Transverse colon (tissue), 4 donors: ENCODE measurements around the gene HOXC13. TPM values are rescaled to one million over a fixed set of nuclear protein-coding genes. Genes with fewer than 3 reads are reported as not detected.

Source experiments
- DNase-seq: peaks from one replicate; pipeline ENCODE4 v3.0.0-alpha.2; 2019
- H3K27ac ChIP-seq, 4 donors: fragments of 200-600 bp; sonication (generic); 2 replicates each; pipeline ENCODE4 v1.5.1; 2016 to 2018; ENCODE audit warnings: inconsistent platforms in 4 of 4
- H3K27me3 ChIP-seq: fragments of 200-600 bp; sonication (generic); 2 replicates; pipeline ENCODE4 v1.5.1; 2017; ENCODE audit warnings: inconsistent platforms
- H3K36me3 ChIP-seq, 4 donors: fragments of 200-600 bp; sonication (generic); 2 replicates each; pipeline ENCODE4 v1.5.1; 2017 to 2019; ENCODE audit warnings: inconsistent platforms in 4 of 4
- H3K4me1 ChIP-seq, 4 donors: fragments of 200-600 bp; sonication (generic); 2 replicates each; pipeline ENCODE4 v1.5.1; 2017 to 2020; ENCODE audit warnings: inconsistent platforms in 4 of 4
- H3K4me3 ChIP-seq, 4 donors: fragments of 200-600 bp; sonication (generic); 1 replicate in 1 of 4; 2 replicates in 3 of 4; pipeline versions ENCODE4 v1.5.1 to v1.6.1; 2017 to 2019; ENCODE audit warnings: inconsistent platforms in 4 of 4
- H3K9me3 ChIP-seq, 2 donors: fragments of 200-600 bp; sonication (generic); 2 replicates each; pipeline ENCODE4 v1.5.1; 2017 to 2019; ENCODE audit warnings: inconsistent platforms in 2 of 2
- EP300 ChIP-seq: sonication (generic); formaldehyde crosslinking; IDR thresholded peaks from one replicate; pipeline ENCODE4 v1.6.1; 2017; ENCODE audit warnings: antibody characterized with exemption, low read depth
- POLR2A ChIP-seq: fragments of 450-650 bp; IDR thresholded peaks from one replicate; pipeline ENCODE4 v1.6.1; 2016; ENCODE audit warnings: antibody characterized with exemption, mild to moderate bottlenecking, moderate library complexity
- POLR2AphosphoS5 ChIP-seq, 3 donors: sonication (generic); formaldehyde crosslinking; IDR thresholded peaks; one replicate each; pipeline ENCODE4 v1.6.1; 2016; ENCODE audit warnings: antibody characterized with exemption in 3 of 3
- WGBS, 2 donors: methylation state at CpG; one replicate each; pipeline ENCODE4 v1.1.5; 2018; ENCODE audit warnings: low coverage in 1 of 2; 5-methylcytosine and 5-hydroxymethylcytosine counted together
- in situ Hi-C, 4 donors: fragments of 200-750 bp; cut with MboI; loops; one replicate each; pipeline versions ENCODE4 v1.15.0 to v1.15.1; 2017; ENCODE audit warnings: low sequenced_read_pairs in 3 of 4, low pct_ligation_motif_present in 1 of 4, low pct_unique_long_range_greater_than_20kb in 1 of 4
- intact Hi-C: fragments of 100-400 bp; cut with DNase I; formaldehyde crosslinking; loops from one replicate; pipeline ENCODE4 v1.15.1; 2023; ENCODE audit warnings: low total_unique reads
- total RNA-seq, 4 donors: library from RNA; depleted of rRNA; stranded (reverse); fragments of >200 nt; gene quantifications; one replicate each; pipeline ENCODE4 v1.1.0, GENCODE V29; 2016
- TF ChIP-seq, protein P1 (sequence below), 5 experiments: fragments of 200-600 bp in 3 of 5; fragments of 450-650 bp in 2 of 5; sonication (generic) in 3 of 5; IDR thresholded peaks; 1 replicate in 2 of 5; 2 replicates in 3 of 5; pipeline ENCODE4 v1.5.1; 2016 to 2017; ENCODE audit warnings: antibody characterized with exemption in 5 of 5, inconsistent platforms in 3 of 5, mild to moderate bottlenecking in 2 of 5, moderate library complexity in 1 of 5

HOXC13 gene
- total RNA-seq, 4 donors from 2014 or later: not detected

DNA sequence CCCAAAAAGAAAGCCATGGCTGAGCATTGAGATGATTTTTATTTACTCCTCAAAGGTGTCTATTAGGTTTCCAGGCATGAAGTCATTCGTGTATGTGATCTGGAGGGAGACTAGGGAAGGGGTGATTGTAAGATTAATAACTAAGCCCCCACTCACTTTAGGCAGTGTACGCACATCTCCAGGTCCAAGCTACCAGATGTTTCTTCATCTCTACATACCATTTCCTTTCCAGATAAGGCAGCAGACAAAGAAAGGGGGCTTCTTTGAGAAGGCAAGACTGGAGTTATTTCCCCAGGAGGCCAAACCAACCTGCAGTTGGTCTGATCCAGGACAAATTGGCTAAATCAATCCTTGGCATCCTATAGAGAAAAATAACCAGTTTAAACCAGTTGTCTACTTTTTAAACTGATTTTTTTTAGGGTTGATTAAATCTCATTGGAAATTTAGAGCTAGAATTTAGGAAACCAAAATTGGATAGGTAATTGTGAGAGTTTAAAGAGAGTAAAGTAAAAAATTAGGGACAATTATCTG is 3.9 kb downstream of the HOXC13 start:
- in situ Hi-C loops: no loop called here
- Histone ChIP-seq H3K4me3 (no peak overlapping the region), H3K9me3 (no peaks in the 10 kb centered on the region), H3K27ac (no peak overlapping the region), H3K4me1 (peaks cover 0 to 7% (median 2%) of the 10 kb centered on the region in 4 donors), H3K36me3 (no peaks in the 10 kb centered on the region), H3K27me3 (peaks cover 100% of the 10 kb centered on the region)
- TF ChIP-seq EP300 (no peak), POLR2A (no peak), POLR2AphosphoS5 (IDR thresholded peaks at IDR 0.05) (no peak)
- TF ChIP-seq, protein P1, sequence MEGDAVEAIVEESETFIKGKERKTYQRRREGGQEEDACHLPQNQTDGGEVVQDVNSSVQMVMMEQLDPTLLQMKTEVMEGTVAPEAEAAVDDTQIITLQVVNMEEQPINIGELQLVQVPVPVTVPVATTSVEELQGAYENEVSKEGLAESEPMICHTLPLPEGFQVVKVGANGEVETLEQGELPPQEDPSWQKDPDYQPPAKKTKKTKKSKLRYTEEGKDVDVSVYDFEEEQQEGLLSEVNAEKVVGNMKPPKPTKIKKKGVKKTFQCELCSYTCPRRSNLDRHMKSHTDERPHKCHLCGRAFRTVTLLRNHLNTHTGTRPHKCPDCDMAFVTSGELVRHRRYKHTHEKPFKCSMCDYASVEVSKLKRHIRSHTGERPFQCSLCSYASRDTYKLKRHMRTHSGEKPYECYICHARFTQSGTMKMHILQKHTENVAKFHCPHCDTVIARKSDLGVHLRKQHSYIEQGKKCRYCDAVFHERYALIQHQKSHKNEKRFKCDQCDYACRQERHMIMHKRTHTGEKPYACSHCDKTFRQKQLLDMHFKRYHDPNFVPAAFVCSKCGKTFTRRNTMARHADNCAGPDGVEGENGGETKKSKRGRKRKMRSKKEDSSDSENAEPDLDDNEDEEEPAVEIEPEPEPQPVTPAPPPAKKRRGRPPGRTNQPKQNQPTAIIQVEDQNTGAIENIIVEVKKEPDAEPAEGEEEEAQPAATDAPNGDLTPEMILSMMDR (IDR thresholded peaks at IDR 0.05): no peak
- DNase-seq: no peak
- 11 to 14% methylated on average over 2 of the region's 2 CpGs for whole genome bisulfite sequencing, 2 donors
- intact Hi-C loops: no loop called here

DNA sequence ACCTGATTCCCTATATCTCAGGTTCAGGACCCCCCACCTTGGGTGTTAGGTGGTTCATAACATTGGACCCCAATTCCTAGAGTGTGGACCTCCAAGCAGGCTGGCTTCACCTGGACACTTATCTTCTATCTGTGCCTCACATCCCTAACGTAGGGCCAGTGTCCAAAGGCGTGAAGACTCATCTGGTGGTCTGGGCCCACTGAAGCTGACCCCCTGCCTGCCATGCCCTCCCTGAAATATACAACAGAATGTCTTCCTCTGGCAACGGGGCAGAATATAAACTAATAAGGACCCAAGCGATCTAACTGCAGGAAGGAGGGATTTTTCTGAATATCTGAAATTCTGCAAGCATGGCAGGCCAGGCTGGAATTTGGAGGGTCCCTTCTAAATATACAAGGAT is 5.6 kb downstream of the HOXC13 start:
- Histone ChIP-seq H3K27me3 (peaks cover 100% of the 10 kb centered on the region), H3K9me3 (no peaks in the 10 kb centered on the region), H3K4me1 (no peaks in the 10 kb centered on the region), H3K36me3 (no peaks in the 10 kb centered on the region), H3K27ac (no peak overlapping the region), H3K4me3 (no peak overlapping the region)
- TF ChIP-seq EP300: no peak
- TF ChIP-seq POLR2AphosphoS5 (IDR thresholded peaks at IDR 0.05): no peak
- TF ChIP-seq POLR2A: no peak
- TF ChIP-seq, protein P1 (IDR thresholded peaks at IDR 0.05): no peak
- WGBS, 2 donors: 20 to 28% methylated on average over 1 to 4 of the region's 4 CpGs
- DNase-seq: no peak
- in situ Hi-C loops (no loop called here), intact Hi-C loops (no loop called here)

DNA sequence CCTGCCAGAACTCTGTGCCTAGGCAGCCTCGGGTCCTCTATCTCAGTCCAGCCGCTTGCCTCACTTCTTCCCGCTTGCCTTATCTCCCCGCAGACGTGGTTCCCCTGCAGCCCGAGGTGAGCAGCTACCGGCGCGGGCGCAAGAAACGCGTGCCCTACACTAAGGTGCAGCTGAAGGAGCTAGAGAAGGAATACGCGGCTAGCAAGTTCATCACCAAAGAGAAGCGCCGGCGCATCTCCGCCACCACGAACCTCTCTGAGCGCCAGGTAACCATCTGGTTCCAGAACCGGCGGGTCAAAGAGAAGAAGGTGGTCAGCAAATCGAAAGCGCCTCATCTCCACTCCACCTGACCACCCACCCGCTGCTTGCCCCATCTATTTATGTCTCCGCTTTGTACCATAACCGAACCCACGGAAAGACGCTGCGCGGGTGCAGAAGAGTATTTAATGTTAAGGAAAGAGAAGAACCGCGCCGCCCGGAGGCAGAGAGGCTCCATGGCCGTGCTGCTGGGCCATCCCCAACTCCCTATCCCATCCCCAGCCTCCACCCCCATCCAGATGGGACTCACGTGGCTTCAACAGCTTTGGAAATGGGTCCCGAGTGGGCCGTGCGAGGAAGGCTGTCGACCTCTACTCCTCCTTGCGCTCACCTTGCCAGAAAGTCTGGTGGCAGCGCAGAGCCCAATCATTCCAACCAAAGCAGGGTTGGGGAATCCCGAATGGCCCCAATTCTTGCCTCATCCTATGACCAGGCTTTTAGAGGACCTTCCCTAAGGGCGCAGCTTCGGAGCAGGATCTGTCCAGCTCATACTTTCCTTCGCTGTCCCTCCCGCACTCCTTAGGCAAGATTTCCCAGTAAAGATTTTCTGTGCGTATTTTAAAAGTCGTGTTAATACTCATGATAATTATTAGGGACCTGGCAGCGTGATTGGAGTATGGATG is 6.5 kb downstream of the HOXC13 start:
- WGBS, 2 donors: 16 to 31% methylated on average over 13 to 51 of the region's 51 CpGs
- Histone ChIP-seq H3K27ac (no peak overlapping the region), H3K4me1 (no peaks in the 10 kb centered on the region), H3K4me3 (no peak overlapping the region), H3K27me3 (peaks cover 100% of the 10 kb centered on the region), H3K36me3 (no peaks in the 10 kb centered on the region), H3K9me3 (no peaks in the 10 kb centered on the region)
- TF ChIP-seq POLR2AphosphoS5 (IDR thresholded peaks at IDR 0.05) (no peak), EP300 (no peak), POLR2A (no peak)
- TF ChIP-seq, protein P1 (IDR thresholded peaks at IDR 0.05): no peak
- in situ Hi-C loops: no loop called here
- DNase-seq: no peak
- intact Hi-C loops: no loop called here

DNA sequence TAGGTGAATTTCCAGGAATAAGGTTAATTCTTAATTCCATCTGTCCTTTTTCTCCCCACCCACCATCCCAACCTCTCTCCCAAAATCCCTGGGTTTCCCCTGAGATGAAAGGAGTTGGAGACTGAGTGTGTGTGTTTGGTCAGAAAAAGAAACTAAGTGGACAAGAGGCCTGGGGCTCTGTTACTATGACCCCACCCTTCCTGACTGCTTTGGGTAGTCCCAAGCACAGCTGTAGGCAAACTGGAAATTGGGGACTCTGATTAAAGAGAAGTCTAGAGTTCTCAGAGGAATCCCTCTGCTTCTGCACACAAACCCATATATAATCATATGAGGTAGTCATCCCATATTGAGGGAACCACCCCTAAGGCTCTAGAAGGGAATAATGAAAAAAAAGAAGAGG is 9.1 kb downstream of the HOXC13 start:
- in situ Hi-C loops: no loop called here
- intact Hi-C loops: no loop called here
- peaks cover 100% of the 10 kb centered on the region for H3K27me3 ChIP-seq
- H3K27ac ChIP-seq: no peak overlapping the region
- no peak for DNase-seq
- H3K9me3 ChIP-seq: no peaks in the 10 kb centered on the region
- no peak overlapping the region for H3K4me3 ChIP-seq
- no peaks in the 10 kb centered on the region for H3K36me3 ChIP-seq
- TF ChIP-seq POLR2A: no peak
- no peak for TF ChIP-seq POLR2AphosphoS5 (IDR thresholded peaks at IDR 0.05)
- TF ChIP-seq EP300: no peak
- TF ChIP-seq, protein P1 (IDR thresholded peaks at IDR 0.05): no peak
- no peaks in the 10 kb centered on the region for H3K4me1 ChIP-seq
